Measurements from ENCODE around the gene PHTF2. TPM values are rescaled to one million over a fixed set of nuclear protein-coding genes. Genes with fewer than 3 reads are reported as not detected.

The PHTF2 gene
- total RNA-seq, 1 experiment from 2014 or later, result 26.7 TPM

DNA sequence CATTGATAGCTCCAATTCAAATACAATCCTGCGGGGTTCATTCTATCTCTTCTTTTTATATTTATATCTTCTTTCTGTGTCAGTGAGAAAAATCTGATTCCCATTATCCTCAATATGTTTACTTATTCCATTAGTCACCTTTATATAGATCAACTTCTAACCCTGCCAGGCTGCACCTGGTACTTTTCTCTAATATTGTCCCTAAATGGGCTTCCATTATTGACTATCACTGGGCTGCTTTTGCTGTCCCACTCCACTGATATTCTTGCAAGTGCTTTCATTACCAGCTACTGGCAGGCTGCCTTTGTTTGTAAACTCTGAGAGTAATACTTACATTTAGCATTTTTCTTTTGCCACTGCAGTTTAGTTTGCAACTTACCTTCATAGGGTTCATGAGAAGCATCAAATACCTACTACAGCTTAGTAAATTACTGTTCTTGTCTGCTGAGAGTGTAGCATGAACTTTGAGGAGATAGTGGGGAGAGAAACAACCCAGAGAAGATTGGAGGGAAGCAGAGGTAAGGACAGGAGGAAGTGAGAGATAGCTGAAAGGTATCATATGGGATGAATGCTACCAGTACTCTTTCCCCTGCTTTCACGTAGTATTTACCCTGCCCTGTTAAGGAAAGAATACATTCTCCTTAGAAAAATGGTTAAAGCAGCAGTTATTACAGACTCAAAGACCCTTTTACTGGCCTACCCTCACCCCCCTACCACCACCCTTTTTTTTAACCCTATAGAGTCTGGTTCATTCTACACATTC, 119.1 kb downstream of the PHTF2 start:
- Histone ChIP-seq H4K20me1 (ENCODE audit: insufficient read depth) (0 out of 2 replicates have a peak, but pooled peaks cover 5% of the 10 kb centered on the region), H3K4me2 (ENCODE audit: low read length) (no peak overlapping the region), H3K9me2 (ENCODE audit: insufficient read depth) (no peaks in the 10 kb centered on the region), H3K9me3 (ENCODE audit: control insufficient read depth in 1 of 2, insufficient read depth in 1 of 2, low read depth in 1 of 2, low read length in 2 of 2) (no peaks in the 10 kb centered on the region), H3K27me3 (ENCODE audit: insufficient read depth, low read length) (no peaks in the 10 kb centered on the region), H3K4me1 (ENCODE audit: control insufficient read depth in 1 of 2, insufficient read depth in 2 of 2, low read length in 2 of 2) (no peaks in the 10 kb centered on the region), H3K9ac (ENCODE audit: low read length) (no peak overlapping the region), H3K27ac (ENCODE audit: low read depth, low read length) (no peak overlapping the region), H3K36me3 (ENCODE audit: control insufficient read depth in 1 of 2, insufficient read depth in 2 of 2, low read length in 2 of 2) (no peaks in the 10 kb centered on the region), H3K79me2 (ENCODE audit: insufficient read depth, low read length) (no peaks in the 10 kb centered on the region), H3K4me3 (replicated peaks in 1 of 2; ENCODE audit: low read depth in 1 of 2, low read length in 2 of 2) (no peak overlapping the region), H2AFZ (ENCODE audit: low read depth, low read length, poor library complexity, severe bottlenecking) (no peak overlapping the region)
- ATAC-seq (no peak), DNase-seq (ENCODE audit: low read depth, low spot score) (no peak)
- ChIA-PET POLR2A (no interaction called here), RAD21 (ENCODE audit: low non-redundant PET in 1 of 2, low total read pairs in 2 of 2, uncharacterized antibody in 2 of 2, unreplicated experiment in 2 of 2) (no interaction called here), CTCF (no interaction called here)
- intact Hi-C loops (cut with micrococcal nuclease), result no loop called here
- no TSS peak for BruUV-seq (replicated peaks)
- TF ChIP-seq, protein P1, sequence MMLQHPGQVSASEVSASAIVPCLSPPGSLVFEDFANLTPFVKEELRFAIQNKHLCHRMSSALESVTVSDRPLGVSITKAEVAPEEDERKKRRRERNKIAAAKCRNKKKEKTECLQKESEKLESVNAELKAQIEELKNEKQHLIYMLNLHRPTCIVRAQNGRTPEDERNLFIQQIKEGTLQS (IDR thresholded peaks at IDR 0.05), result no peak
- TF ChIP-seq TCF7L2 (IDR thresholded peaks at IDR 0.05; ENCODE audit: borderline replicate concordance, extremely low read depth, insufficient read depth, insufficient read length) (no peak), SIN3A (IDR thresholded peaks at IDR 0.05; ENCODE audit: low read depth) (no peak), ZNF274 (IDR thresholded peaks at IDR 0.05; ENCODE audit: low read depth, low read length) (no peak), JUND (IDR thresholded peaks at IDR 0.05) (no peak), CEBPB (IDR thresholded peaks at IDR 0.05; ENCODE audit: low read depth) (no peak), POLR2A (IDR thresholded peaks at IDR 0.05; ENCODE audit: borderline replicate concordance, extremely low read depth, insufficient read depth, insufficient read length) (no peak), EGR1 (IDR thresholded peaks at IDR 0.05; ENCODE audit: low read depth) (no peak), ELF1 (IDR thresholded peaks at IDR 0.05; ENCODE audit: borderline replicate concordance, low read depth) (no peak), POLR2AphosphoS5 (IDR thresholded peaks at IDR 0.05; ENCODE audit: low read depth, low read length) (no peak), ZFX (IDR thresholded peaks at IDR 0.05) (no peak)
- TF ChIP-seq, protein P2, sequence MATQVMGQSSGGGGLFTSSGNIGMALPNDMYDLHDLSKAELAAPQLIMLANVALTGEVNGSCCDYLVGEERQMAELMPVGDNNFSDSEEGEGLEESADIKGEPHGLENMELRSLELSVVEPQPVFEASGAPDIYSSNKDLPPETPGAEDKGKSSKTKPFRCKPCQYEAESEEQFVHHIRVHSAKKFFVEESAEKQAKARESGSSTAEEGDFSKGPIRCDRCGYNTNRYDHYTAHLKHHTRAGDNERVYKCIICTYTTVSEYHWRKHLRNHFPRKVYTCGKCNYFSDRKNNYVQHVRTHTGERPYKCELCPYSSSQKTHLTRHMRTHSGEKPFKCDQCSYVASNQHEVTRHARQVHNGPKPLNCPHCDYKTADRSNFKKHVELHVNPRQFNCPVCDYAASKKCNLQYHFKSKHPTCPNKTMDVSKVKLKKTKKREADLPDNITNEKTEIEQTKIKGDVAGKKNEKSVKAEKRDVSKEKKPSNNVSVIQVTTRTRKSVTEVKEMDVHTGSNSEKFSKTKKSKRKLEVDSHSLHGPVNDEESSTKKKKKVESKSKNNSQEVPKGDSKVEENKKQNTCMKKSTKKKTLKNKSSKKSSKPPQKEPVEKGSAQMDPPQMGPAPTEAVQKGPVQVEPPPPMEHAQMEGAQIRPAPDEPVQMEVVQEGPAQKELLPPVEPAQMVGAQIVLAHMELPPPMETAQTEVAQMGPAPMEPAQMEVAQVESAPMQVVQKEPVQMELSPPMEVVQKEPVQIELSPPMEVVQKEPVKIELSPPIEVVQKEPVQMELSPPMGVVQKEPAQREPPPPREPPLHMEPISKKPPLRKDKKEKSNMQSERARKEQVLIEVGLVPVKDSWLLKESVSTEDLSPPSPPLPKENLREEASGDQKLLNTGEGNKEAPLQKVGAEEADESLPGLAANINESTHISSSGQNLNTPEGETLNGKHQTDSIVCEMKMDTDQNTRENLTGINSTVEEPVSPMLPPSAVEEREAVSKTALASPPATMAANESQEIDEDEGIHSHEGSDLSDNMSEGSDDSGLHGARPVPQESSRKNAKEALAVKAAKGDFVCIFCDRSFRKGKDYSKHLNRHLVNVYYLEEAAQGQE (IDR thresholded peaks at IDR 0.05; ENCODE audit: low read depth), result no peak
- TF ChIP-seq, protein P3, sequence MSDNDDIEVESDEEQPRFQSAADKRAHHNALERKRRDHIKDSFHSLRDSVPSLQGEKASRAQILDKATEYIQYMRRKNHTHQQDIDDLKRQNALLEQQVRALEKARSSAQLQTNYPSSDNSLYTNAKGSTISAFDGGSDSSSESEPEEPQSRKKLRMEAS (IDR thresholded peaks at IDR 0.05), result no peak

Measured in HCT116 (cell line).